ENCODE data around the gene GRIK3. TPM values are rescaled to one million over a fixed set of nuclear protein-coding genes. Genes with fewer than 3 reads are reported as not detected.

The GRIK3 gene
- total and polyA plus RNA-seq, 4 donors, result 0.03 to 0.08 (median 0.05) TPM; not detected in 1

DNA sequence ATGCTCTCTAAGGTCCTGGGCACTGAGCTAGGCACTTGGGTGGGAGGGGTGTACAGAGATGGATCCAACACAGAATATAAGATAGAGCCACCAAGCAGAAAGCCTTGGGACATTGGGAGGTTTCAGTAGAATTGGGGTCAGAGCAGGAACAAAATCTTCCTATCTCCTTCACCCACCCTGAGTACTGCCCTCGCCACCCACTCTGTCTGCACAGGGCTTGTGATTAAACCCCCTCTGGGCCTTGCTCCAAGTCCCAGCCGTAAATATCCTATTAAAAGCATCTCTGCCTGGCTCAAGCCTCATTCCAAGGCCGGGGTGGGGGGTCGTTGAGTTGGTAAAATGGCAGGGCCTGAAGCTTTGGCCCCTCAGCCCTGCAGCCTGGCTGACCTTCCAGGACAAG is 166.7 kb downstream of the GRIK3 start:
- H3K36me3 ChIP-seq (ENCODE audit: control insufficient read depth in 4 of 4, insufficient read depth in 3 of 4, low read depth in 1 of 4, low read length in 3 of 4), result no peaks in the 10 kb centered on the region
- DNase-seq (ENCODE audit: low spot score), result no peak
- H3K9me3 ChIP-seq (ENCODE audit: control insufficient read depth in 4 of 4, low read length in 3 of 4), result peaks cover 0 to 2% (median 0%) of the 10 kb centered on the region in 4 donors
- WGBS, result 73% methylated on average over 4 of the region's 4 CpGs
- peaks cover 0 to 2% (median under 1%) of the 10 kb centered on the region in 4 donors for H3K27me3 ChIP-seq (ENCODE audit: control insufficient read depth in 4 of 4, insufficient read depth in 4 of 4, low read length in 3 of 4)
- no peaks in the 10 kb centered on the region for H3K4me1 ChIP-seq (ENCODE audit: control insufficient read depth in 4 of 4, insufficient read depth in 4 of 4, low read length in 3 of 4)
- H3K4me3 ChIP-seq (ENCODE audit: low read depth in 1 of 3, low read length in 3 of 3), result no peak overlapping the region
- no peak overlapping the region for H3K9ac ChIP-seq (ENCODE audit: low read depth in 1 of 2, low read length in 2 of 2)
- H3K27ac ChIP-seq (ENCODE audit: low read depth in 1 of 2, low read length in 2 of 2), result no peak overlapping the region
- no peak for TF ChIP-seq SP1 (IDR thresholded peaks at IDR 0.05)
- TF ChIP-seq RXRA (IDR thresholded peaks at IDR 0.05), result no peak
- no peak for TF ChIP-seq FOXA1 (IDR thresholded peaks at IDR 0.05)
- TF ChIP-seq HNF4G (IDR thresholded peaks at IDR 0.05), result no peak
- no peak for TF ChIP-seq GABPA (IDR thresholded peaks at IDR 0.05 in 1 of 2, conservative IDR thresholded peaks at IDR 0.05 in 1 of 2)
- TF ChIP-seq RAD21 (IDR thresholded peaks at IDR 0.05), result no peak
- TF ChIP-seq, protein P1, sequence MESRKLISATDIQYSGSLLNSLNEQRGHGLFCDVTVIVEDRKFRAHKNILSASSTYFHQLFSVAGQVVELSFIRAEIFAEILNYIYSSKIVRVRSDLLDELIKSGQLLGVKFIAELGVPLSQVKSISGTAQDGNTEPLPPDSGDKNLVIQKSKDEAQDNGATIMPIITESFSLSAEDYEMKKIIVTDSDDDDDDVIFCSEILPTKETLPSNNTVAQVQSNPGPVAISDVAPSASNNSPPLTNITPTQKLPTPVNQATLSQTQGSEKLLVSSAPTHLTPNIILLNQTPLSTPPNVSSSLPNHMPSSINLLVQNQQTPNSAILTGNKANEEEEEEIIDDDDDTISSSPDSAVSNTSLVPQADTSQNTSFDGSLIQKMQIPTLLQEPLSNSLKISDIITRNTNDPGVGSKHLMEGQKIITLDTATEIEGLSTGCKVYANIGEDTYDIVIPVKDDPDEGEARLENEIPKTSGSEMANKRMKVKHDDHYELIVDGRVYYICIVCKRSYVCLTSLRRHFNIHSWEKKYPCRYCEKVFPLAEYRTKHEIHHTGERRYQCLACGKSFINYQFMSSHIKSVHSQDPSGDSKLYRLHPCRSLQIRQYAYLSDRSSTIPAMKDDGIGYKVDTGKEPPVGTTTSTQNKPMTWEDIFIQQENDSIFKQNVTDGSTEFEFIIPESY (IDR thresholded peaks at IDR 0.05), result no peak
- TF ChIP-seq TAF1 (conservative IDR thresholded peaks at IDR 0.05), result no peak
- TF ChIP-seq NR2F2 (IDR thresholded peaks at IDR 0.05), result no peak
- no peak for TF ChIP-seq FOXA2 (IDR thresholded peaks at IDR 0.05)
- TF ChIP-seq, protein P2, sequence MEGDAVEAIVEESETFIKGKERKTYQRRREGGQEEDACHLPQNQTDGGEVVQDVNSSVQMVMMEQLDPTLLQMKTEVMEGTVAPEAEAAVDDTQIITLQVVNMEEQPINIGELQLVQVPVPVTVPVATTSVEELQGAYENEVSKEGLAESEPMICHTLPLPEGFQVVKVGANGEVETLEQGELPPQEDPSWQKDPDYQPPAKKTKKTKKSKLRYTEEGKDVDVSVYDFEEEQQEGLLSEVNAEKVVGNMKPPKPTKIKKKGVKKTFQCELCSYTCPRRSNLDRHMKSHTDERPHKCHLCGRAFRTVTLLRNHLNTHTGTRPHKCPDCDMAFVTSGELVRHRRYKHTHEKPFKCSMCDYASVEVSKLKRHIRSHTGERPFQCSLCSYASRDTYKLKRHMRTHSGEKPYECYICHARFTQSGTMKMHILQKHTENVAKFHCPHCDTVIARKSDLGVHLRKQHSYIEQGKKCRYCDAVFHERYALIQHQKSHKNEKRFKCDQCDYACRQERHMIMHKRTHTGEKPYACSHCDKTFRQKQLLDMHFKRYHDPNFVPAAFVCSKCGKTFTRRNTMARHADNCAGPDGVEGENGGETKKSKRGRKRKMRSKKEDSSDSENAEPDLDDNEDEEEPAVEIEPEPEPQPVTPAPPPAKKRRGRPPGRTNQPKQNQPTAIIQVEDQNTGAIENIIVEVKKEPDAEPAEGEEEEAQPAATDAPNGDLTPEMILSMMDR (IDR thresholded peaks at IDR 0.05; ENCODE audit: low read depth, low read length, missing input control), result no peak
- no peak for TF ChIP-seq JUND (IDR thresholded peaks at IDR 0.05)
- TF ChIP-seq, protein P3, sequence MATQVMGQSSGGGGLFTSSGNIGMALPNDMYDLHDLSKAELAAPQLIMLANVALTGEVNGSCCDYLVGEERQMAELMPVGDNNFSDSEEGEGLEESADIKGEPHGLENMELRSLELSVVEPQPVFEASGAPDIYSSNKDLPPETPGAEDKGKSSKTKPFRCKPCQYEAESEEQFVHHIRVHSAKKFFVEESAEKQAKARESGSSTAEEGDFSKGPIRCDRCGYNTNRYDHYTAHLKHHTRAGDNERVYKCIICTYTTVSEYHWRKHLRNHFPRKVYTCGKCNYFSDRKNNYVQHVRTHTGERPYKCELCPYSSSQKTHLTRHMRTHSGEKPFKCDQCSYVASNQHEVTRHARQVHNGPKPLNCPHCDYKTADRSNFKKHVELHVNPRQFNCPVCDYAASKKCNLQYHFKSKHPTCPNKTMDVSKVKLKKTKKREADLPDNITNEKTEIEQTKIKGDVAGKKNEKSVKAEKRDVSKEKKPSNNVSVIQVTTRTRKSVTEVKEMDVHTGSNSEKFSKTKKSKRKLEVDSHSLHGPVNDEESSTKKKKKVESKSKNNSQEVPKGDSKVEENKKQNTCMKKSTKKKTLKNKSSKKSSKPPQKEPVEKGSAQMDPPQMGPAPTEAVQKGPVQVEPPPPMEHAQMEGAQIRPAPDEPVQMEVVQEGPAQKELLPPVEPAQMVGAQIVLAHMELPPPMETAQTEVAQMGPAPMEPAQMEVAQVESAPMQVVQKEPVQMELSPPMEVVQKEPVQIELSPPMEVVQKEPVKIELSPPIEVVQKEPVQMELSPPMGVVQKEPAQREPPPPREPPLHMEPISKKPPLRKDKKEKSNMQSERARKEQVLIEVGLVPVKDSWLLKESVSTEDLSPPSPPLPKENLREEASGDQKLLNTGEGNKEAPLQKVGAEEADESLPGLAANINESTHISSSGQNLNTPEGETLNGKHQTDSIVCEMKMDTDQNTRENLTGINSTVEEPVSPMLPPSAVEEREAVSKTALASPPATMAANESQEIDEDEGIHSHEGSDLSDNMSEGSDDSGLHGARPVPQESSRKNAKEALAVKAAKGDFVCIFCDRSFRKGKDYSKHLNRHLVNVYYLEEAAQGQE (IDR thresholded peaks at IDR 0.05), result no peak
- no peak for TF ChIP-seq EGR1 (IDR thresholded peaks at IDR 0.05; ENCODE audit: low read depth in 2 of 2)
- no peak for TF ChIP-seq HNF4A (conservative IDR thresholded peaks at IDR 0.05)
- TF ChIP-seq, protein P4, sequence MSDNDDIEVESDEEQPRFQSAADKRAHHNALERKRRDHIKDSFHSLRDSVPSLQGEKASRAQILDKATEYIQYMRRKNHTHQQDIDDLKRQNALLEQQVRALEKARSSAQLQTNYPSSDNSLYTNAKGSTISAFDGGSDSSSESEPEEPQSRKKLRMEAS (IDR thresholded peaks at IDR 0.05), result no peak
- TF ChIP-seq YY1 (IDR thresholded peaks at IDR 0.05), result no peak
- TF ChIP-seq, protein P5, sequence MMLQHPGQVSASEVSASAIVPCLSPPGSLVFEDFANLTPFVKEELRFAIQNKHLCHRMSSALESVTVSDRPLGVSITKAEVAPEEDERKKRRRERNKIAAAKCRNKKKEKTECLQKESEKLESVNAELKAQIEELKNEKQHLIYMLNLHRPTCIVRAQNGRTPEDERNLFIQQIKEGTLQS (IDR thresholded peaks at IDR 0.05), result no peak

Measured in liver (tissue), 9 donors.